Lower lobe of right lung (tissue), 2 donors: ENCODE measurements around the gene TMEM205. TPM values are rescaled to one million over a fixed set of nuclear protein-coding genes. Genes with fewer than 3 reads are reported as not detected.
"Not testable (repeated sequence)": the region's sequence is repeated elsewhere in the genome, so short reads cannot be mapped to it uniquely, and the experiment has no call there.

Experiments
- ATAC-seq, 2 donors: fragments of 200-7000 bp; cut with Tn5 transposase; one replicate each; pipeline ENCODE4 v1.9.1; 2020 to 2022; ENCODE audit warnings: mild to moderate bottlenecking in 2 of 2, moderate library complexity in 2 of 2
- DNase-seq: peaks from one replicate; pipeline ENCODE4 v3.0.0-alpha.2; 2020
- H3K27ac ChIP-seq: fragments of 200-600 bp; one replicate; pipeline ENCODE4 v1.8.0; 2022
- H3K27me3 ChIP-seq: fragments of 200-600 bp; one replicate; pipeline ENCODE4 v1.8.0; 2022; ENCODE audit warnings: low read depth
- H3K36me3 ChIP-seq: fragments of 200-600 bp; one replicate; pipeline ENCODE4 v1.8.0; 2022; ENCODE audit warnings: mild to moderate bottlenecking
- H3K4me1 ChIP-seq: fragments of 200-600 bp; one replicate; pipeline ENCODE4 v1.8.0; 2022
- H3K4me3 ChIP-seq: fragments of 200-600 bp; one replicate; pipeline ENCODE4 v1.8.0; 2022; ENCODE audit warnings: mild to moderate bottlenecking
- H3K9me3 ChIP-seq: fragments of 200-600 bp; one replicate; pipeline ENCODE4 v1.8.0; 2022
- intact Hi-C: fragments of 100-400 bp; cut with DNase I; formaldehyde crosslinking; loops from one replicate; pipeline ENCODE4 v1.11.0; 2022
- total RNA-seq: library from RNA; stranded (reverse); fragmentation: NEBNext Ultra II Directional; extraction: Animal tissue kit (Norgen Biotek cat#: 25700); gene quantifications from one replicate; pipeline ENCODE4 v1.2.1, GENCODE V29; 2021
- TF ChIP-seq, protein P1 (sequence below): fragments of 200-600 bp; IDR thresholded peaks from one replicate; pipeline ENCODE4 v1.8.0; 2022; ENCODE audit warnings: antibody characterized with exemption, mild to moderate bottlenecking
- donor health status: DM: no; HTN: yes; CAD: no; lungs with severe emphysema.

The TMEM205 gene
- total RNA-seq, 1 donor from 2014 or later, result 65.7 TPM

GRCh38 chr19:11323601-11324078 is 22.4 kb downstream of the TMEM205 start:
- no peaks in the 10 kb centered on the region for H3K27me3 ChIP-seq
- H3K36me3 ChIP-seq, result peaks cover 38% of the 10 kb centered on the region
- H3K4me1 ChIP-seq, result peaks cover 41% of the 10 kb centered on the region
- peak; percentile 7 to 15 for ATAC-seq
- TF ChIP-seq, protein P1, sequence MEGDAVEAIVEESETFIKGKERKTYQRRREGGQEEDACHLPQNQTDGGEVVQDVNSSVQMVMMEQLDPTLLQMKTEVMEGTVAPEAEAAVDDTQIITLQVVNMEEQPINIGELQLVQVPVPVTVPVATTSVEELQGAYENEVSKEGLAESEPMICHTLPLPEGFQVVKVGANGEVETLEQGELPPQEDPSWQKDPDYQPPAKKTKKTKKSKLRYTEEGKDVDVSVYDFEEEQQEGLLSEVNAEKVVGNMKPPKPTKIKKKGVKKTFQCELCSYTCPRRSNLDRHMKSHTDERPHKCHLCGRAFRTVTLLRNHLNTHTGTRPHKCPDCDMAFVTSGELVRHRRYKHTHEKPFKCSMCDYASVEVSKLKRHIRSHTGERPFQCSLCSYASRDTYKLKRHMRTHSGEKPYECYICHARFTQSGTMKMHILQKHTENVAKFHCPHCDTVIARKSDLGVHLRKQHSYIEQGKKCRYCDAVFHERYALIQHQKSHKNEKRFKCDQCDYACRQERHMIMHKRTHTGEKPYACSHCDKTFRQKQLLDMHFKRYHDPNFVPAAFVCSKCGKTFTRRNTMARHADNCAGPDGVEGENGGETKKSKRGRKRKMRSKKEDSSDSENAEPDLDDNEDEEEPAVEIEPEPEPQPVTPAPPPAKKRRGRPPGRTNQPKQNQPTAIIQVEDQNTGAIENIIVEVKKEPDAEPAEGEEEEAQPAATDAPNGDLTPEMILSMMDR, result no peak
- no peaks in the 10 kb centered on the region for H3K9me3 ChIP-seq
- peak overlapping the region; percentile 2 for H3K4me3 ChIP-seq
- H3K27ac ChIP-seq, result peak overlapping the region; percentile 74
- no peak for DNase-seq
- intact Hi-C loops, result no loop called here

GRCh38 chr19:11322269-11323024 is 23.6 kb downstream of the TMEM205 start:
- ATAC-seq (peak in 1 of 2 donors; percentile 53), DNase-seq (no peak)
- intact Hi-C loops, result no loop called here
- peaks cover 47% of the 10 kb centered on the region for H3K4me1 ChIP-seq
- H3K27ac ChIP-seq, result peak overlapping the region; percentile 74
- TF ChIP-seq, protein P1, result no peak
- H3K9me3 ChIP-seq, result no peaks in the 10 kb centered on the region
- H3K27me3 ChIP-seq, result no peaks in the 10 kb centered on the region
- peaks cover 26% of the 10 kb centered on the region for H3K36me3 ChIP-seq
- H3K4me3 ChIP-seq, result no peak overlapping the region

DNA sequence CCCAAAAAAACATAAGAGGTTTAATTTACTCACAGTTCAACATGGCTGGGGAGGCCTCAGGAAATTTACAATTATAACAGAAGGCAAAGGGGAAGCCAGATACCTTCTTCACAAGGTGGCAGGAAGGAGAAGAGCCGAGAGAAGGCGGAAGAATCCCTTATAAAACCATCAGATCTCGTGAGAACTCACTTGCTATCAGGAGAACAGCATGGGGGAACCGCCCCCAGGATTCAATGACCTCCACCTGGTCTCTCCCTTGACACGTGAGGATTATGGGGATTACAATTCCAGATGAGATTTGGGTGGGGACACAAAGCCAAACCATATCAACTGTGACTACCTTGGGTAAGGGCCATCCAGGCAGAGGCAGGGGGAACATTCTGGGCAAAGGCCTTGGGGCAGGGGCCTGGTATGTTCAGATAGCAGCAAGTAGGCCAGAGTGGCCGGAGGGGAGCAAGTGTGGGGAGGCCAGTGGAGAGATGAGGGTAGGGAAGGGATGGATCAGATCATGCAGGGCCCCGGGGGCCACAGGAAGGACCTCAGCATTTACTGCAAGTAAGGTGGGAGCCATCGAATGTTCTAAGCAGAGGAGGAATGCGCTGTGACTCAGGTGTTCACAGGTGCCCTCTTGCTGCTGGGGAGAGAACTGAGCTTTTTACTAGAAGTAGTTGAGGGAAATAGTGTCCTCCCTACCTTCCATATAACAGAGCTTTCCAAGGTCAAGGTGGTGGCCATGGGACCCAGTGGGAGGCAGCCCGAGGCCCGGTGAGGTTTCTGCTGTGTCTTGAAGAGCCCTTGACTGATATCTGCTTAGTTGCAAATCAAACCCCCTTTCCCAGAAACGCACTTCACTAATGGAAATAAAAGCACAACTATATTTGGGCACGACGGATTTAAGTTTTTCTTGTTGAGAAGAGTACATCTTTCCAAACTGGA is 24.6 kb downstream of the TMEM205 start:
- Histone ChIP-seq H3K36me3 (peaks cover 16% of the 10 kb centered on the region), H3K27me3 (no peaks in the 10 kb centered on the region), H3K27ac (peak overlapping the region; percentile 74), H3K9me3 (no peaks in the 10 kb centered on the region), H3K4me1 (peaks cover 49% of the 10 kb centered on the region), H3K4me3 (no peak overlapping the region)
- ATAC-seq, result peak in 1 of 2 donors; percentile 8
- DNase-seq, result no peak
- intact Hi-C loops, result no loop called here
- TF ChIP-seq, protein P1, result no peak

GRCh38 chr19:11320278-11320995 is 25.6 kb downstream of the TMEM205 start:
- H3K4me3 ChIP-seq, H3K9me3 ChIP-seq, DNase-seq, ATAC-seq, intact Hi-C loops, H3K36me3 ChIP-seq, H3K27me3 ChIP-seq: not testable (repeated sequence)
- peaks cover 47% of the 10 kb centered on the region for H3K4me1 ChIP-seq
- H3K27ac ChIP-seq, result peak overlapping the region; percentile 74

- TF ChIP-seq, protein P1, result no peak
- Histone ChIP-seq H3K27me3 (no peaks in the 10 kb centered on the region), H3K27ac (no peak overlapping the region), H3K36me3 (no peaks in the 10 kb centered on the region), H3K4me1 (no peaks in the 10 kb centered on the region), H3K9me3 (no peaks in the 10 kb centered on the region), H3K4me3 (no peak overlapping the region)
- ATAC-seq, result no peak
- no peak for DNase-seq
- intact Hi-C loops, result no loop called here
These were observed 39.7 kb downstream of the TMEM205 start for GRCh38 chr19:11306337-11306736.
